Caco-2 (cell line): Measurements from ENCODE around the gene HSPB9. TPM values are rescaled to one million over a fixed set of nuclear protein-coding genes. Genes with fewer than 3 reads are reported as not detected.

Source experiments
- BruUV-seq: library from RNA; stranded (reverse); fragments of 400-500 nt; replicated peaks from 2 replicates; lab custom pipeline; 2021; lab: Mats Ljungman, UMichigan
- CTCF ChIA-PET: fragments of 300-600 bp; sonication (Branson Sonifier 250); formaldehyde crosslinking; loops from one replicate; lab custom pipeline; 2022; ENCODE audit warnings: antibody characterized with exemption; lab: Charles Lee
- POLR2A ChIA-PET: fragments of 300-600 bp; sonication (Branson Sonifier 250); formaldehyde crosslinking; loops from one replicate; lab custom pipeline; 2022; ENCODE audit warnings: antibody characterized with exemption; lab: Charles Lee
- DNase-seq, 2 experiments: peaks; one replicate each; pipeline versions ENCODE4 v3.0.0 to v3.0.0-alpha.2; 2020 to 2022
- H3K27me3 ChIP-seq: replicated peaks from 2 replicates; pipeline ENCODE4 v1.6.0; 2011; ENCODE audit warnings: low read length; ENCODE audit not compliant: control insufficient read depth, insufficient read depth
- H3K36me3 ChIP-seq: 2 replicates; pipeline ENCODE4 v1.5.1; 2011; ENCODE audit warnings: low read length; ENCODE audit not compliant: control insufficient read depth, insufficient read depth
- H3K4me1 ChIP-seq: fragments of 250-450 bp; sonication (Bioruptor Pico); 2 replicates; pipeline ENCODE4 v1.5.1; 2020; ENCODE audit warnings: mild to moderate bottlenecking
- H3K4me3 ChIP-seq: 2 replicates; pipeline ENCODE4 v1.5.1; 2011; ENCODE audit warnings: low read depth, mild to moderate bottlenecking, control low read depth, low read length
- H3K9me3 ChIP-seq: fragments of 250-450 bp; sonication (Bioruptor Pico); 2 replicates; pipeline ENCODE4 v1.5.1; 2020; ENCODE audit warnings: mild to moderate bottlenecking, moderate library complexity
- H3K27ac Mint-ChIP-seq: one replicate; pipeline ENCODE4 v1.8.0; 2022; ENCODE audit warnings: mixed read lengths; ENCODE audit not compliant: unreplicated experiment
- H3K27me3 Mint-ChIP-seq: one replicate; pipeline ENCODE4 v1.8.0; 2022; ENCODE audit warnings: mixed read lengths; ENCODE audit not compliant: insufficient read depth, unreplicated experiment
- H3K36me3 Mint-ChIP-seq: one replicate; pipeline ENCODE4 v1.8.0; 2022; ENCODE audit warnings: mild to moderate bottlenecking, mixed read lengths; ENCODE audit not compliant: insufficient read depth, unreplicated experiment
- H3K4me1 Mint-ChIP-seq: one replicate; pipeline ENCODE4 v1.8.0; 2022; ENCODE audit warnings: low read depth, mixed read lengths; ENCODE audit not compliant: unreplicated experiment
- H3K4me3 Mint-ChIP-seq: one replicate; pipeline ENCODE4 v1.8.0; 2022; ENCODE audit warnings: mild to moderate bottlenecking, moderate library complexity, mixed read lengths; ENCODE audit not compliant: unreplicated experiment
- H3K9me3 Mint-ChIP-seq: one replicate; pipeline ENCODE4 v1.8.0; 2022; ENCODE audit warnings: mixed read lengths; ENCODE audit not compliant: unreplicated experiment
- intact Hi-C: fragments of 100-400 bp; cut with micrococcal nuclease; formaldehyde crosslinking; loops from one replicate; pipeline ENCODE4 v1.10.0; 2022; ENCODE audit not compliant: unreplicated experiment
- total RNA-seq: library from RNA; stranded (reverse); gene quantifications from 2 replicates; pipeline ENCODE4 v1.2.3, GENCODE V29; 2022
- TF ChIP-seq, protein P1 (sequence below), 2 experiments: fragments of 200-600 bp in 1 of 2; IDR thresholded peaks; 1 replicate in 1 of 2; 2 replicates in 1 of 2; pipeline versions ENCODE4 v1.5.1 to v1.8.0; 2011 to 2022; ENCODE audit warnings: antibody characterized with exemption in 1 of 2, control low read depth in 1 of 2, inconsistent platforms in 1 of 2, low read depth in 1 of 2, low read length in 1 of 2, mild to moderate bottlenecking in 1 of 2, moderate library complexity in 1 of 2; ENCODE audit not compliant: insufficient read depth in 1 of 2, severe bottlenecking in 1 of 2, unreplicated experiment in 1 of 2

Gene HSPB9
- total RNA-seq, 1 experiment from 2014 or later: not detected

- intact Hi-C loops: no loop called here
- no peak overlapping the region for H3K4me3 Mint-ChIP-seq
- H3K36me3 Mint-ChIP-seq: no peaks in the 10 kb centered on the region
- H3K9me3 ChIP-seq: no peaks in the 10 kb centered on the region
- no peaks in the 10 kb centered on the region for H3K36me3 ChIP-seq
- POLR2A ChIA-PET: no interaction called here
- DNase-seq: no peak
- H3K4me3 ChIP-seq: no peak overlapping the region
- CTCF ChIA-PET: no interaction called here
- H3K4me1 Mint-ChIP-seq: no peaks in the 10 kb centered on the region
- 0 out of 2 replicates have a peak, but pooled peaks cover 1% of the 10 kb centered on the region for H3K27me3 ChIP-seq
- no peaks in the 10 kb centered on the region for H3K9me3 Mint-ChIP-seq
- no peaks in the 10 kb centered on the region for H3K27me3 Mint-ChIP-seq
- no peaks in the 10 kb centered on the region for H3K4me1 ChIP-seq
- no peak overlapping the region for H3K27ac Mint-ChIP-seq
- no TSS peak for BruUV-seq
- TF ChIP-seq, protein P1, sequence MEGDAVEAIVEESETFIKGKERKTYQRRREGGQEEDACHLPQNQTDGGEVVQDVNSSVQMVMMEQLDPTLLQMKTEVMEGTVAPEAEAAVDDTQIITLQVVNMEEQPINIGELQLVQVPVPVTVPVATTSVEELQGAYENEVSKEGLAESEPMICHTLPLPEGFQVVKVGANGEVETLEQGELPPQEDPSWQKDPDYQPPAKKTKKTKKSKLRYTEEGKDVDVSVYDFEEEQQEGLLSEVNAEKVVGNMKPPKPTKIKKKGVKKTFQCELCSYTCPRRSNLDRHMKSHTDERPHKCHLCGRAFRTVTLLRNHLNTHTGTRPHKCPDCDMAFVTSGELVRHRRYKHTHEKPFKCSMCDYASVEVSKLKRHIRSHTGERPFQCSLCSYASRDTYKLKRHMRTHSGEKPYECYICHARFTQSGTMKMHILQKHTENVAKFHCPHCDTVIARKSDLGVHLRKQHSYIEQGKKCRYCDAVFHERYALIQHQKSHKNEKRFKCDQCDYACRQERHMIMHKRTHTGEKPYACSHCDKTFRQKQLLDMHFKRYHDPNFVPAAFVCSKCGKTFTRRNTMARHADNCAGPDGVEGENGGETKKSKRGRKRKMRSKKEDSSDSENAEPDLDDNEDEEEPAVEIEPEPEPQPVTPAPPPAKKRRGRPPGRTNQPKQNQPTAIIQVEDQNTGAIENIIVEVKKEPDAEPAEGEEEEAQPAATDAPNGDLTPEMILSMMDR (IDR thresholded peaks at IDR 0.05; ENCODE audit: insufficient read depth in 1 of 2, low read depth in 1 of 2, low read length in 1 of 2, severe bottlenecking in 1 of 2, unreplicated experiment in 1 of 2): no peak
Observed at GRCh38 chr17:42167807-42168206, 45.2 kb downstream of the HSPB9 start.

DNA sequence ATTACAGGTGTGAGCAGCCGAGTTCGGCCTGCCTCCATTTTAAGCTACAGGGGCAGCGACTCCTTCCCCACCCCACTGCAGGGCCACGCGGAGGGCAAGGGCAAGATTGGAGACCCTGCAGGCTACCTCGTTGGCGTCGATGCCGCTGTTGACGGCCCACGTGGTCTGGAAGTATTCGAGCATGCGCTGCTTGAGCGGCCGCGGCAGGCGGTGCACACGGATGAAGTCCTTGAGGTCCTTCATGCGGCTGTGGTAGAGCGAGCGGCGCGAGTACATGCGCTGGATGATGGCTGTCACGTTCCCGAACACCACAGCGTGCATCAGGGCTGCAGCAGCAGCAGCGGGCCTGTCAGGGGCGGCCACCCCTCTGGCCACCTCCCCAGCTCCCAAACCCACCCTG is 46.7 kb downstream of the HSPB9 start:
- no TSS peak for BruUV-seq

GRCh38 chr17:42171831-42172230 is 49.2 kb downstream of the HSPB9 start:
- no peaks in the 10 kb centered on the region for H3K9me3 Mint-ChIP-seq
- no peaks in the 10 kb centered on the region for H3K4me1 ChIP-seq
- ChIA-PET CTCF (interaction anchor here (0.6 kb wide), 3 partner anchors 12 to 154 kb away, joined by 4 to 5 read pairs (median 5); no protein-coding TSS in a partner anchor), POLR2A (no interaction called here)
- no peaks in the 10 kb centered on the region for H3K36me3 ChIP-seq
- TF ChIP-seq, protein P1 (IDR thresholded peaks at IDR 0.05; ENCODE audit: insufficient read depth in 1 of 2, low read depth in 1 of 2, low read length in 1 of 2, severe bottlenecking in 1 of 2, unreplicated experiment in 1 of 2): no peak
- BruUV-seq: no TSS peak
- no peak overlapping the region for H3K4me3 Mint-ChIP-seq
- 0 out of 2 replicates have a peak, but pooled peaks cover 1% of the 10 kb centered on the region for H3K27me3 ChIP-seq
- no peak overlapping the region for H3K27ac Mint-ChIP-seq
- peaks cover 2% of the 10 kb centered on the region for H3K27me3 Mint-ChIP-seq
- no peaks in the 10 kb centered on the region for H3K9me3 ChIP-seq
- DNase-seq: no peak
- no peaks in the 10 kb centered on the region for H3K4me1 Mint-ChIP-seq
- intact Hi-C loops: no loop called here
- no peak overlapping the region for H3K4me3 ChIP-seq
- H3K36me3 Mint-ChIP-seq: no peaks in the 10 kb centered on the region

More for the DNA sequence above, 46.7 kb downstream of the HSPB9 start:
- H3K4me1 Mint-ChIP-seq: no peaks in the 10 kb centered on the region
- no peak overlapping the region for H3K4me3 ChIP-seq
- H3K27me3 Mint-ChIP-seq: no peaks in the 10 kb centered on the region
- H3K36me3 ChIP-seq: no peaks in the 10 kb centered on the region
- intact Hi-C loops: no loop called here
- H3K27me3 ChIP-seq: 0 out of 2 replicates have a peak, but pooled peaks cover 1% of the 10 kb centered on the region
- no peaks in the 10 kb centered on the region for H3K9me3 Mint-ChIP-seq
- DNase-seq: no peak
- H3K36me3 Mint-ChIP-seq: no peaks in the 10 kb centered on the region
- no peak overlapping the region for H3K27ac Mint-ChIP-seq
- H3K4me3 Mint-ChIP-seq: no peak overlapping the region
- H3K9me3 ChIP-seq: no peaks in the 10 kb centered on the region
- ChIA-PET CTCF (no interaction called here), POLR2A (no interaction called here)
- TF ChIP-seq, protein P1 (IDR thresholded peaks at IDR 0.05; ENCODE audit: insufficient read depth in 1 of 2, low read depth in 1 of 2, low read length in 1 of 2, severe bottlenecking in 1 of 2, unreplicated experiment in 1 of 2): no peak
- H3K4me1 ChIP-seq: no peaks in the 10 kb centered on the region

Other genes with a start within 250 kb of the HSPB9 start
- 246 and 252 TPM in 2 replicates for gene ACLY, start 203.9 kb upstream of the HSPB9 start, total RNA-seq
- 0.98 and 1.3 TPM in 2 replicates for gene ODAD4, start 192.2 kb upstream of the HSPB9 start, total RNA-seq
- 90.1 and 94.5 TPM in 2 replicates for gene CNP, start 156.0 kb upstream of the HSPB9 start, total RNA-seq
- gene DNAJC7, start 105.4 kb upstream of the HSPB9 start, total RNA-seq: 147 and 156 TPM in 2 replicates
- 51.6 and 55.0 TPM in 2 replicates for gene NKIRAS2, start 102.7 kb upstream of the HSPB9 start, total RNA-seq
- 3.8 and 4.7 TPM in 2 replicates for gene C17orf113, start 72.2 kb upstream of the HSPB9 start, total RNA-seq
- 1.00 and 1.5 TPM in 2 replicates for gene ZNF385C, start 24.3 kb upstream of the HSPB9 start, total RNA-seq
- gene DHX58, start 10.1 kb upstream of the HSPB9 start, total RNA-seq: 0.79 TPM in 2 replicates
- gene KAT2A, start 1.4 kb upstream of the HSPB9 start, total RNA-seq: 46.5 and 56.2 TPM in 2 replicates
- gene RAB5C, start 32.2 kb downstream of the HSPB9 start, total RNA-seq: 151 and 155 TPM in 2 replicates
- 0.07 and 0.37 TPM in 2 replicates for gene KCNH4, start 58.3 kb downstream of the HSPB9 start, total RNA-seq
- not detected in 2 replicates for gene HCRT, start 62.6 kb downstream of the HSPB9 start, total RNA-seq
- 17.7 and 21.4 TPM in 2 replicates for gene GHDC, start 71.7 kb downstream of the HSPB9 start, total RNA-seq
- gene STAT5B, start 153.6 kb downstream of the HSPB9 start, total RNA-seq: 41.4 and 46.9 TPM in 2 replicates
- 2.4 and 3.2 TPM in 2 replicates for gene STAT5A, start 165.7 kb downstream of the HSPB9 start, total RNA-seq